Spinal cord (tissue), 10 donors: Measurements from ENCODE around the gene KIF16B. TPM values are rescaled to one million over a fixed set of nuclear protein-coding genes. Genes with fewer than 3 reads are reported as not detected.

Experiments
- DNase-seq, 6 donors: peaks; one replicate each; pipeline versions ENCODE4 v3.0.0 to v3.0.0-alpha.2; 2013 to 2015; ENCODE audit warnings: low spot score in 6 of 6, low read depth in 4 of 6
- H3K27ac ChIP-seq: one replicate; pipeline ENCODE4 v1.5.1; 2013; ENCODE audit warnings: low read depth, low read length, control low read depth
- H3K27me3 ChIP-seq: one replicate; pipeline ENCODE4 v1.6.1; 2013; ENCODE audit warnings: low read length; ENCODE audit not compliant: control insufficient read depth, insufficient read depth
- H3K36me3 ChIP-seq: one replicate; pipeline ENCODE4 v1.6.1; 2013; ENCODE audit warnings: low read length; ENCODE audit not compliant: control insufficient read depth, insufficient read depth
- H3K4me1 ChIP-seq: one replicate; pipeline ENCODE4 v1.6.1; 2013; ENCODE audit warnings: low read length; ENCODE audit not compliant: control insufficient read depth, insufficient read depth
- H3K4me3 ChIP-seq: one replicate; pipeline ENCODE4 v1.5.1; 2013; ENCODE audit warnings: low read depth, low read length, control low read depth
- H3K9me3 ChIP-seq: one replicate; pipeline ENCODE4 v1.6.1; 2013; ENCODE audit warnings: low read length; ENCODE audit not compliant: control insufficient read depth, insufficient read depth
- WGBS: methylation state at CpG from one replicate; pipeline ENCODE4 v1.1.5; 2013; ENCODE audit warnings: missing lambda C conversion rate; ENCODE audit not compliant: insufficient coverage; 5-methylcytosine and 5-hydroxymethylcytosine counted together
- polyA plus RNA-seq, 2 donors: library from polyadenylated mRNA; unstranded; fragments of 120-200 nt; gene quantifications; one replicate each; pipeline ENCODE4 v1.2.1, GENCODE V29; 2013; ENCODE audit not compliant: insufficient read length in 2 of 2
- total RNA-seq, 2 donors: library from RNA; depleted of rRNA in 1 of 2; stranded (reverse); fragments of 120-200 nt in 1 of 2; fragments of >200 nt in 1 of 2; gene quantifications; one replicate each; pipeline versions ENCODE4 v1.2.3 to v1.2.4, GENCODE V29; 2013 to 2014
- donor health status: healthy.

Gene KIF16B
- total and polyA plus RNA-seq, 4 donors = 7.8 to 21.0 (median 12.9) TPM

- Histone ChIP-seq H3K9me3 (no peaks in the 10 kb centered on the region), H3K27me3 (no peaks in the 10 kb centered on the region), H3K4me3 (no peak overlapping the region), H3K4me1 (no peaks in the 10 kb centered on the region), H3K27ac (no peak overlapping the region), H3K36me3 (no peaks in the 10 kb centered on the region)
- 96% methylated on average over 3 of the region's 8 CpGs for WGBS
- DNase-seq = peak in 2 of 6 donors; percentile 16 to 47
These were observed 258.5 kb downstream of the KIF16B start for GRCh38 chr20:16314748-16315159.

GRCh38 chr20:16314320-16314719 lies 258.9 kb downstream of the KIF16B start:
- DNase-seq = no peak
- WGBS = 100% methylated on average over 1 of the region's 3 CpGs
- Histone ChIP-seq H3K36me3 (no peaks in the 10 kb centered on the region), H3K4me1 (no peaks in the 10 kb centered on the region), H3K27ac (no peak overlapping the region), H3K4me3 (no peak overlapping the region), H3K9me3 (no peaks in the 10 kb centered on the region), H3K27me3 (no peaks in the 10 kb centered on the region)

- H3K27ac ChIP-seq = no peak overlapping the region
- no peaks in the 10 kb centered on the region for H3K36me3 ChIP-seq
- H3K4me1 ChIP-seq = no peaks in the 10 kb centered on the region
- no CpG with 5 or more reads among the region's 4 CpGs for WGBS
- H3K27me3 ChIP-seq = no peaks in the 10 kb centered on the region
- no peak overlapping the region for H3K4me3 ChIP-seq
- no peaks in the 10 kb centered on the region for H3K9me3 ChIP-seq
- no peak for DNase-seq
These were observed 259.3 kb downstream of the KIF16B start for GRCh38 chr20:16313917-16314316.

GRCh38 chr20:16312998-16313397 lies 260.2 kb downstream of the KIF16B start:
- H3K27me3 ChIP-seq = no peaks in the 10 kb centered on the region
- H3K27ac ChIP-seq = no peak overlapping the region
- H3K4me3 ChIP-seq = no peak overlapping the region
- no peaks in the 10 kb centered on the region for H3K4me1 ChIP-seq
- DNase-seq = peak in 1 of 6 donors; percentile 33
- no peaks in the 10 kb centered on the region for H3K9me3 ChIP-seq
- no peaks in the 10 kb centered on the region for H3K36me3 ChIP-seq

- no peak overlapping the region for H3K27ac ChIP-seq
These were observed 261.5 kb downstream of the KIF16B start for GRCh38 chr20:16311756-16312155.

GRCh38 chr20:16308754-16309153 lies 264.5 kb downstream of the KIF16B start:
- 100% methylated on average over 1 of the region's 2 CpGs for WGBS
- no peaks in the 10 kb centered on the region for H3K27me3 ChIP-seq
- H3K9me3 ChIP-seq = no peaks in the 10 kb centered on the region
- no peak overlapping the region for H3K27ac ChIP-seq
- no peak for DNase-seq
- no peaks in the 10 kb centered on the region for H3K4me1 ChIP-seq
- no peak overlapping the region for H3K4me3 ChIP-seq
- no peaks in the 10 kb centered on the region for H3K36me3 ChIP-seq

More at GRCh38 chr20:16311756-16312155, 261.5 kb downstream of the KIF16B start:
- Histone ChIP-seq H3K4me1 (no peaks in the 10 kb centered on the region), H3K27me3 (no peaks in the 10 kb centered on the region), H3K36me3 (no peaks in the 10 kb centered on the region), H3K4me3 (no peak overlapping the region), H3K9me3 (no peaks in the 10 kb centered on the region)
- peak in 1 of 6 donors; percentile 70 for DNase-seq
- WGBS = no CpG with 5 or more reads among the region's 1 CpG

GRCh38 chr20:16302818-16303217 lies 270.4 kb downstream of the KIF16B start:
- Histone ChIP-seq H3K27ac (no peak overlapping the region), H3K36me3 (no peaks in the 10 kb centered on the region), H3K27me3 (no peaks in the 10 kb centered on the region), H3K4me3 (no peak overlapping the region), H3K4me1 (no peaks in the 10 kb centered on the region), H3K9me3 (peaks cover 10% of the 10 kb centered on the region)
- WGBS = no CpG with 5 or more reads among the region's 1 CpG
- DNase-seq = no peak

- no peaks in the 10 kb centered on the region for H3K27me3 ChIP-seq
- DNase-seq = no peak
- peaks cover 10% of the 10 kb centered on the region for H3K9me3 ChIP-seq
- WGBS = no CpG with 5 or more reads among the region's 1 CpG
- no peaks in the 10 kb centered on the region for H3K4me1 ChIP-seq
- no peaks in the 10 kb centered on the region for H3K36me3 ChIP-seq
- no peak overlapping the region for H3K4me3 ChIP-seq
- H3K27ac ChIP-seq = no peak overlapping the region
These were observed 271.3 kb downstream of the KIF16B start for GRCh38 chr20:16301986-16302385.

- H3K27me3 ChIP-seq = no peaks in the 10 kb centered on the region
- DNase-seq = no peak
- no peaks in the 10 kb centered on the region for H3K4me1 ChIP-seq
- WGBS = no CpG with 5 or more reads among the region's 6 CpGs
- H3K36me3 ChIP-seq = no peaks in the 10 kb centered on the region
- H3K9me3 ChIP-seq = peaks cover 10% of the 10 kb centered on the region
- no peak overlapping the region for H3K27ac ChIP-seq
- no peak overlapping the region for H3K4me3 ChIP-seq
These were observed 273.4 kb downstream of the KIF16B start for GRCh38 chr20:16299897-16300296.

- 78% methylated on average over 3 of the region's 3 CpGs for WGBS
- no peaks in the 10 kb centered on the region for H3K27me3 ChIP-seq
- H3K27ac ChIP-seq = no peak overlapping the region
- H3K9me3 ChIP-seq = peaks cover 2% of the 10 kb centered on the region
- H3K36me3 ChIP-seq = no peaks in the 10 kb centered on the region
- no peaks in the 10 kb centered on the region for H3K4me1 ChIP-seq
- no peak overlapping the region for H3K4me3 ChIP-seq
- no peak for DNase-seq
These were observed 276.3 kb downstream of the KIF16B start for GRCh38 chr20:16296931-16297330.
